SJSA1 (cell line): ENCODE data around the gene PPP6R3. TPM values are rescaled to one million over a fixed set of nuclear protein-coding genes. Genes with fewer than 3 reads are reported as not detected.
A peak's percentile ranks its signal among the peaks of the same experiment; 100 is the strongest.

ENCODE experiments used
- DNase-seq, 2 experiments: peaks; one replicate each; pipeline ENCODE4 v3.0.0-alpha.2; 2015 to 2020; ENCODE audit warnings: low spot score in 2 of 2, low read depth in 1 of 2
- H3K27ac ChIP-seq: fragments of 250-450 bp; sonication (Bioruptor Pico); 2 replicates; pipeline ENCODE4 v1.5.1; 2020; ENCODE audit warnings: mild to moderate bottlenecking, moderate library complexity
- H3K27me3 ChIP-seq: fragments of 250-450 bp; sonication (Bioruptor Pico); replicated peaks from 2 replicates; pipeline ENCODE4 v1.5.1; 2020; ENCODE audit warnings: mild to moderate bottlenecking, moderate library complexity
- H3K36me3 ChIP-seq: fragments of 250-450 bp; sonication (Bioruptor Pico); 2 replicates; pipeline ENCODE4 v1.5.1; 2020; ENCODE audit warnings: mild to moderate bottlenecking
- H3K4me1 ChIP-seq: fragments of 250-450 bp; sonication (Bioruptor Pico); replicated peaks from 2 replicates; pipeline ENCODE4 v1.6.1; 2021; ENCODE audit warnings: mild to moderate bottlenecking
- H3K4me3 ChIP-seq: fragments of 250-450 bp; sonication (Bioruptor Pico); 2 replicates; pipeline ENCODE4 v1.5.1; 2020; ENCODE audit warnings: mild to moderate bottlenecking
- H3K9me3 ChIP-seq: fragments of 250-450 bp; sonication (Bioruptor Pico); replicated peaks from 2 replicates; pipeline ENCODE4 v1.5.1; 2020; ENCODE audit warnings: mild to moderate bottlenecking
- total RNA-seq: library from RNA; depleted of rRNA; stranded (reverse); fragments of >200 nt; shearing (Covaris generic); gene quantifications from 2 replicates; pipeline ENCODE4 v1.2.3, GENCODE V29; 2014; rRNA removed

The PPP6R3 gene
- total RNA-seq, result 211 and 279 TPM in 2 replicates

GRCh38 chr11:68460741-68461574, at the start of gene PPP6R3:
TSS of gene PPP6R3 (plus strand) at chr11:68460752. CDS start at chr11:68537665, 76,913 bp downstream.
- H3K27me3 ChIP-seq, result no peaks in the 10 kb centered on the region
- peaks cover 28% of the 10 kb centered on the region for H3K4me1 ChIP-seq
- peak in 1 of 2 experiments; percentile 97 for DNase-seq

GRCh38 chr11:68411501-68411991, 49.0 kb upstream of the PPP6R3 start:
- Histone ChIP-seq H3K9me3 (no peaks in the 10 kb centered on the region), H3K36me3 (peaks cover 71% of the 10 kb centered on the region), H3K27ac (no peak overlapping the region)

More at GRCh38 chr11:68460741-68461574, at the start of gene PPP6R3:
- H3K4me3 ChIP-seq, result peak within 1 kb of the TSS; percentile 100
- H3K27ac ChIP-seq, result peak within 1 kb of the TSS; percentile 94
- H3K9me3 ChIP-seq, result peaks cover 3% of the 10 kb centered on the region; the same call in 1 of the 2 replicates
- H3K36me3 ChIP-seq, result peaks cover 43% of the 10 kb centered on the region

DNA sequence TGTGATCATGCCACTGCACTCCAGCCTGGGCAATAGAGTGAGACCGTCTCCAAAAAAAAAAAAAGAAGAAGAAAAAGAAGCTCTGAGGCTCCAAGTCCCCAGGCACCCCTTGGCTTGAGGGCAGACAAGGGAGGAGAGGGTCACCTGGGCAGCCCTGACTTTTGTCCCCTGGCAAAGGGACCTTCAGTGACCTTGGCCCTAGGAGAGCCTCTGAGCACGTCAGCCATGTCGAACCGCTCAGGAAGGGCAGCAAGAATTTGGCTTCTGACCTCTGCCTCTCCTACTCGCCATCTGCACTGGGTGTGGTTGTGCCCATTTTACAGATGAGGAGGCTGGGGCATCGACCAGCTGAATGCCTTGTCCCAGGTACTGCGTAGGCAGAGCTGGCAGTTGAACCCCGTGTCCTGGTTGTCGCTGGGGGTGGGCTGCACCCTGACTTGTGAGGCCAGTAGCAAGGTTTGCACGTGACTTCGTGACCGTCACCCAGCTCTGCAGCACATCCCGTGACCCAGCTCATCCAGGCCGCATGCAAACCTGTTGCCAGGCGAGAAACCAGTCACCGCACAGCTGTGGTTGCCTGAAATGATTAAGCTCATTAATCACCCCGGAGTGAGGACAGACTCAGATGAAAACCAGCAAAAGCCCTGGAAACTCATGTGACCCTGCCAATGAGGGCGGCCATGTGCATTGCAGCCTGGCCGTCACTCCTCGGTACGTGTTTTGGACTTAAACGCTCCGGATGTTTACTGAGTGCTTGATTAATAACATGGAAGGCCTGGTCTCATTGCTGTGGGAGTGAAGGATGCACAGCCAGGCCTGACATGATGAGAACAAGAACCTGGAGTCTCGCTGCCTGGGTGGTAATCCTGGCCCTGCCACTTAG, 47.7 kb upstream of the PPP6R3 start:
- DNase-seq, result no peak
- Histone ChIP-seq H3K4me1 (no peaks in the 10 kb centered on the region), H3K27me3 (no peaks in the 10 kb centered on the region), H3K4me3 (no peak overlapping the region), H3K27ac (no peak overlapping the region), H3K36me3 (peaks cover 77% of the 10 kb centered on the region), H3K9me3 (no peaks in the 10 kb centered on the region)

More at GRCh38 chr11:68411501-68411991, 49.0 kb upstream of the PPP6R3 start:
- peaks cover 2% of the 10 kb centered on the region for H3K4me1 ChIP-seq
- no peaks in the 10 kb centered on the region for H3K27me3 ChIP-seq
- no peak for DNase-seq
- no peak overlapping the region for H3K4me3 ChIP-seq

DNA sequence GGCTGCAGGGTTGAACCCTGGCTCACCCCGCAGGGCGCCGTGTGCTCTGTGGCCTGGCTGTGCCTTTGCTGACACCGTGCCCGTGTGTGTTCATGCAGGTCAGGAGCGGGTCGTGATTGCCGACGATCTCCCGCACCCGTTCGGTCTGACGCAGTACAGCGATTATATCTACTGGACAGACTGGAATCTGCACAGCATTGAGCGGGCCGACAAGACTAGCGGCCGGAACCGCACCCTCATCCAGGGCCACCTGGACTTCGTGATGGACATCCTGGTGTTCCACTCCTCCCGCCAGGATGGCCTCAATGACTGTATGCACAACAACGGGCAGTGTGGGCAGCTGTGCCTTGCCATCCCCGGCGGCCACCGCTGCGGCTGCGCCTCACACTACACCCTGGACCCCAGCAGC, 47.0 kb upstream of the PPP6R3 start:
- Histone ChIP-seq H3K27ac (no peak overlapping the region), H3K9me3 (no peaks in the 10 kb centered on the region), H3K4me1 (no peaks in the 10 kb centered on the region), H3K36me3 (peaks cover 76% of the 10 kb centered on the region), H3K27me3 (no peaks in the 10 kb centered on the region), H3K4me3 (no peak overlapping the region)
- no peak for DNase-seq

- Histone ChIP-seq H3K9me3 (no peaks in the 10 kb centered on the region), H3K4me1 (no peaks in the 10 kb centered on the region), H3K4me3 (no peak overlapping the region), H3K27ac (no peak overlapping the region), H3K36me3 (peaks cover 74% of the 10 kb centered on the region), H3K27me3 (no peaks in the 10 kb centered on the region)
- DNase-seq, result no peak
Observed at GRCh38 chr11:68414496-68415221, 45.9 kb upstream of the PPP6R3 start.

DNA sequence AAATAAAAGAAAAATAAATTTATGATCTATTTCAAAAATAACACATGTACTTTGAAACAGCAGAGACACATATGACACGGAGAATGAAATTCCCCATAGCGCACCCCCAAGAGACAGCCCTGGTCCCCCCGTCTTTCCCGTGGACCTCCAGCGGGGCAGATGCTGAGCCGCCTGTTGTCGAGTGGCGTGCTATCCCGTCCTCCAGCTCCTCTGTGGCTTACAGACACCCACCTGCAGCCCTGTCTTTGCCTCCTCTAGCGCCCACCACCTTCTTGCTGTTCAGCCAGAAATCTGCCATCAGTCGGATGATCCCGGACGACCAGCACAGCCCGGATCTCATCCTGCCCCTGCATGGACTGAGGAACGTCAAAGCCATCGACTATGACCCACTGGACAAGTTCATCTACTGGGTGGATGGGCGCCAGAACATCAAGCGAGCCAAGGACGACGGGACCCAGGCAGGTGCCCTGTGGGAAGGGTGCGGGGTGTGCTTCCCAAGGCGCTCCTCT, 44.4 kb upstream of the PPP6R3 start:
- H3K4me3 ChIP-seq, result no peak overlapping the region

GRCh38 chr11:68418648-68419047, 41.9 kb upstream of the PPP6R3 start:
- H3K27ac ChIP-seq, result no peak overlapping the region
- no peak overlapping the region for H3K4me3 ChIP-seq
- DNase-seq, result no peak

More for the DNA sequence above, 44.4 kb upstream of the PPP6R3 start:
- Histone ChIP-seq H3K27me3 (no peaks in the 10 kb centered on the region), H3K27ac (no peak overlapping the region), H3K9me3 (no peaks in the 10 kb centered on the region), H3K4me1 (no peaks in the 10 kb centered on the region), H3K36me3 (peaks cover 70% of the 10 kb centered on the region)
- DNase-seq, result no peak

GRCh38 chr11:68420171-68420570, 40.4 kb upstream of the PPP6R3 start:
- no peak overlapping the region for H3K4me3 ChIP-seq
- H3K4me1 ChIP-seq, result no peaks in the 10 kb centered on the region
- no peaks in the 10 kb centered on the region for H3K27me3 ChIP-seq
- no peak for DNase-seq
- no peaks in the 10 kb centered on the region for H3K9me3 ChIP-seq
- H3K27ac ChIP-seq, result no peak overlapping the region
- H3K36me3 ChIP-seq, result peaks cover 49% of the 10 kb centered on the region

More at GRCh38 chr11:68418648-68419047, 41.9 kb upstream of the PPP6R3 start:
- Histone ChIP-seq H3K36me3 (peaks cover 54% of the 10 kb centered on the region), H3K9me3 (no peaks in the 10 kb centered on the region), H3K4me1 (no peaks in the 10 kb centered on the region), H3K27me3 (no peaks in the 10 kb centered on the region)

- peaks cover 55% of the 10 kb centered on the region for H3K36me3 ChIP-seq
- H3K27ac ChIP-seq, result no peak overlapping the region
- no peak overlapping the region for H3K4me3 ChIP-seq
- H3K4me1 ChIP-seq, result no peaks in the 10 kb centered on the region
- DNase-seq, result no peak
- H3K9me3 ChIP-seq, result peaks cover 3% of the 10 kb centered on the region; the same call in 1 of the 2 replicates
- no peaks in the 10 kb centered on the region for H3K27me3 ChIP-seq
Observed at GRCh38 chr11:68423481-68423880, 37.1 kb upstream of the PPP6R3 start.

DNA sequence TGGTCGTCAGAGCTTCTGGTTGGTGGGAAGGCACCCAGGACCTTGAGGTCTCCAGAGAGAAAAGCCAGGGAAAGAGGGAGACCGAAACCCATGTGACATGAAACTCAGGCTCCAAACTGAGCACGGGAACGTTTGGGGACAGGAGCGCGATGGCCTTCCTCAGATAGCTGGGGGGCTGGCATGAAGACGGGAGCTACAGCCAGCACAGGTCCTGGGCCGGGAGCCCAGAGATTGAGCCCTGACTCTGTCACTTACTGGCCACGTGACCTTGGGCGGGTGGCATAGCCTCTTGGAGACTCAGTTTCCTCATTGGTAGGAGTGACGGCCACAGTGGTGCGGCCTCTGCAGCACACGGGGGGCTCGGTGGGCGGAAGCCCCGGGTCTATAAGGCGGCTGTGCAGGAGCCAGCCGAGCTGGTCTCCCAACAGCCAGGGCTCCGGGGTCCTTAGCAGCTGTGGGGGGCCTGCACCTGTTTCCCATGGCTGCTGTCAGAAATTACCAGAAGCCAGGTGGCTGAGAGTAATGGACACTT, 36.4 kb upstream of the PPP6R3 start:
- H3K9me3 ChIP-seq, result peaks cover 5% of the 10 kb centered on the region

GRCh38 chr11:68424981-68425865, 35.3 kb upstream of the PPP6R3 start:
- peaks cover 14% of the 10 kb centered on the region for H3K9me3 ChIP-seq
- DNase-seq, result no peak
- no peaks in the 10 kb centered on the region for H3K27me3 ChIP-seq
- no peak overlapping the region for H3K4me3 ChIP-seq
- H3K27ac ChIP-seq, result no peak overlapping the region
- H3K36me3 ChIP-seq, result peaks cover 59% of the 10 kb centered on the region
- H3K4me1 ChIP-seq, result no peaks in the 10 kb centered on the region

More for the DNA sequence above, 36.4 kb upstream of the PPP6R3 start:
- Histone ChIP-seq H3K4me1 (no peaks in the 10 kb centered on the region), H3K36me3 (peaks cover 59% of the 10 kb centered on the region), H3K27ac (no peak overlapping the region), H3K4me3 (no peak overlapping the region), H3K27me3 (no peaks in the 10 kb centered on the region)
- DNase-seq, result no peak

DNA sequence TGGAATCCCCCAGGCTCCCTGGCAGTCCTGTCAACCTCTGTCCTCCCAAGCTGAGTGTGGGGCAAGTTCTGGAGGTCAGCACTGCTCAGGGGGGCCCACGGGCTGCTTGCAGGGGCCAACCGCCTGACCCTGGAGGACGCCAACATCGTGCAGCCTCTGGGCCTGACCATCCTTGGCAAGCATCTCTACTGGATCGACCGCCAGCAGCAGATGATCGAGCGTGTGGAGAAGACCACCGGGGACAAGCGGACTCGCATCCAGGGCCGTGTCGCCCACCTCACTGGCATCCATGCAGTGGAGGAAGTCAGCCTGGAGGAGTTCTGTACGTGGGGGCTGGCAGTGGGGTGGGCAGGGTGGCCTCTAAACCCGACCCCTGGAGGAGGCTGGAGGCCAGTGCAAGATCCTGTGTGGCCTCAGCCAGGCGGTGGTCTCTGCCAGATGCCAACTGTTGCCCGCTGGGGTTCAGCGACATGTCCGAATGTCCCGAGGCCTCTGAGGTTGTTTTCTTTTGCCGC, 34.6 kb upstream of the PPP6R3 start:
- DNase-seq, result no peak
- Histone ChIP-seq H3K27ac (no peak overlapping the region), H3K36me3 (peaks cover 62% of the 10 kb centered on the region), H3K27me3 (no peaks in the 10 kb centered on the region), H3K9me3 (peaks cover 15% of the 10 kb centered on the region), H3K4me1 (no peaks in the 10 kb centered on the region), H3K4me3 (no peak overlapping the region)
